Measurements from ENCODE around the gene TRIM28. TPM values are rescaled to one million over a fixed set of nuclear protein-coding genes. Genes with fewer than 3 reads are reported as not detected.

TRIM28 gene
- total RNA-seq, 2 experiments from 2014 or later, result 345 TPM

DNA sequence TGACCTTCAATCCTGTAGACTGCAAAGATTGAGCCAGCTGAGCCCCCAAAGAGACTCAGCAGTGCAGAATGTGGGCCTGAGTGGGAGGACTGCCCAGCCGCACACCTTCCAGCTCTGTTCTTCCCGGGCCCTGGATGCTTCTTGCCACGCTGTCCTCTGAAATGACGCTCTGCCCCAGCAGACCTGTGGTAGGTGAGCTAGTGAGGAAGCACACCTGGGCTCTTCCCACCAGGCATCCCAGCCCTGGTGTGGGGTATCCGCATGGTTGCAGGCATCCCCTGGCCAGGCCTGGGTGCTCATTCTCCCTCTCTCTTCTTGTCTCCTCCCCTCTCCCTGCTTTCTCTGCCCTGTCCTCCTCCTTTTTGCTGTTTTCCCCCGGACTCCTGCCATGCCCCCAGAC is 39.1 kb downstream of the TRIM28 start:
- Mint-ChIP-seq H3K9me3 (no peaks in the 10 kb centered on the region), H3K27ac (no peak overlapping the region), H3K4me1 (peaks cover 32% of the 10 kb centered on the region), H3K4me3 (no peak overlapping the region), H3K27me3 (no peaks in the 10 kb centered on the region), H3K36me3 (ENCODE audit: low read depth) (peaks cover 23% of the 10 kb centered on the region)
- POLR2A ChIA-PET, result no interaction called here
- CTCF ChIA-PET, result interaction anchor here (4.7 kb wide), 1 partner anchor 69 kb away, joined by 33 read pairs; no protein-coding TSS in a partner anchor
- no peak for DNase-seq

- ChIA-PET POLR2A (interaction anchor here (1.6 kb wide), 1 partner anchor 65 kb away, joined by 4 read pairs; the partner anchor contains the start of gene ZBTB45), CTCF (no interaction called here)
- no peak overlapping the region for H3K4me3 Mint-ChIP-seq
- no peaks in the 10 kb centered on the region for H3K9me3 Mint-ChIP-seq
- no peaks in the 10 kb centered on the region for H3K27me3 Mint-ChIP-seq
- no peak overlapping the region for H3K27ac Mint-ChIP-seq
- peaks cover 17% of the 10 kb centered on the region for H3K4me1 Mint-ChIP-seq
- no peak for DNase-seq
- H3K36me3 Mint-ChIP-seq (ENCODE audit: low read depth), result peaks cover 17% of the 10 kb centered on the region
These were observed 40.9 kb downstream of the TRIM28 start for GRCh38 chr19:58584498-58585441.

GRCh38 chr19:58585442-58586132 is 41.7 kb downstream of the TRIM28 start:
- Mint-ChIP-seq H3K9me3 (no peaks in the 10 kb centered on the region), H3K36me3 (ENCODE audit: low read depth) (peaks cover 17% of the 10 kb centered on the region), H3K27me3 (no peaks in the 10 kb centered on the region), H3K27ac (no peak overlapping the region), H3K4me1 (peaks cover 15% of the 10 kb centered on the region), H3K4me3 (no peak overlapping the region)
- DNase-seq, result no peak
- CTCF ChIA-PET, result no interaction called here
- POLR2A ChIA-PET, result interaction anchor here (1.6 kb wide), 1 partner anchor 66 kb away, joined by 4 read pairs; the partner anchor contains the start of gene ZBTB45

DNA sequence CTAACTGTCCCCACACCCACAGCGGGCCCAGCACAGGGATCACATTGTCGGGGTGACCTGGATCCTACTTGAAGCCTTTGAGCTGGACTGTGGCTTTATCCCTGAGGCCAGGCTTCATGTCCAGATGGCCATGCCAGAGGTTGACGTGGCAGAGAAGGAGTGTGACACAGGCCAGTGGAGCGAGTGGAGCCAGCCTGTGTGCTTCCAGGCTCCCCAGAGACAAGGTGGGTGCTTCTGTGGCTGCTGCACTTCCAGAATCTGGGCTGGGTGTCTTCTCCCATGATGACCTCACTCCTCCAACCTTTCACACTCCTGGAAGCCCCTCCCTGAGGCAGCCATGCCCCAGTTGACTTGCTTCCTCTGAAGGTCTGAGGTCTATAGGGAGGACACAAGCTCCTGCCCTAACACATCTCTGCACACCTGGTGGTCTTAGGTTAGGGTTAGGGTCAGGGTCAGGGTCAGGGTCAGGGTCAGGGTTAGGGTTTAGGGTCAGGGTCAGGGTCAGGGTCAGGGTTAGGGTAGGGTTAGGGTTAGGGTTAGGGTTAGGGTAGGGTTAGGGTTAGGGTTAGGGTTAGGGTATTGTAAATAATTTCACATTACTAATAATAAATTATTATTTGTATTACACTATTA is 42.4 kb downstream of the TRIM28 start:
- CTCF ChIA-PET, result no interaction called here
- Mint-ChIP-seq H3K36me3 (ENCODE audit: low read depth) (peaks cover 15% of the 10 kb centered on the region), H3K4me1 (peaks cover 9% of the 10 kb centered on the region), H3K4me3 (no peak overlapping the region), H3K9me3 (no peaks in the 10 kb centered on the region), H3K27me3 (no peaks in the 10 kb centered on the region), H3K27ac (no peak overlapping the region)
- POLR2A ChIA-PET, result interaction anchor here (1.6 kb wide), 1 partner anchor 66 kb away, joined by 4 read pairs; the partner anchor contains the start of gene ZBTB45
- DNase-seq, result no peak

Other genes starting within 250 kb of the TRIM28 start
- gene ERVK3-1, start 238.7 kb upstream of the TRIM28 start, total RNA-seq, result 10 to 100 TPM; 53.8 to 60.1 TPM
- gene ZSCAN22, start 217.1 kb upstream of the TRIM28 start, total RNA-seq, result 1 to 10 TPM; 5.4 to 5.7 TPM
- 1 to 10 TPM; 8.5 to 9.9 TPM for gene A1BG, start 190.6 kb upstream of the TRIM28 start, total RNA-seq
- 1 to 10 TPM; 1.1 to 1.2 TPM for gene ZNF497, start 181.3 kb upstream of the TRIM28 start, total RNA-seq
- 1 to 10 TPM; 1.7 TPM for gene ZNF837, start 163.0 kb upstream of the TRIM28 start, total RNA-seq
- gene RPS5, start 156.8 kb upstream of the TRIM28 start, total RNA-seq, result 100 to 1,000 TPM; 785 to 801 TPM
- under 1 TPM in 1 of 2 experiments, not detected in 1; 0.45 TPM for gene RNF225, start 148.4 kb upstream of the TRIM28 start, total RNA-seq
- 1 to 10 TPM; 5.2 to 5.5 TPM for gene ZNF584, start 135.4 kb upstream of the TRIM28 start, total RNA-seq
- 1 to 10 TPM; 4.5 to 4.7 TPM for gene ZNF132, start 103.9 kb upstream of the TRIM28 start, total RNA-seq
- 10 to 100 TPM; 11.5 to 12.3 TPM for gene ZNF324B, start 92.4 kb upstream of the TRIM28 start, total RNA-seq
- gene ZNF324, start 77.0 kb upstream of the TRIM28 start, total RNA-seq, result 10 to 100 TPM; 10.8 to 12.1 TPM
- 1 to 10 TPM; 8.4 to 8.7 TPM for gene ZNF446, start 67.7 kb upstream of the TRIM28 start, total RNA-seq
- gene SLC27A5, start 32.1 kb upstream of the TRIM28 start, total RNA-seq, result 10 to 100 TPM; 16.8 to 17.1 TPM
- 10 to 100 TPM; 15.8 to 17.4 TPM for gene ZBTB45, start 24.3 kb upstream of the TRIM28 start, total RNA-seq
- gene CHMP2A, start 11.0 kb downstream of the TRIM28 start, total RNA-seq, result 100 to 1,000 TPM; 137 to 144 TPM
- gene UBE2M, start 14.5 kb downstream of the TRIM28 start, total RNA-seq, result 10 to 100 TPM; 87.5 to 92.4 TPM
- 10 to 100 TPM; 21.6 to 22.9 TPM for gene MZF1, start 29.3 kb downstream of the TRIM28 start, total RNA-seq